LoVo (cell line): ENCODE results near the gene OR1L8.

Source experiments
- DNase-seq: peaks from one replicate; pipeline ENCODE4 v3.0.0-alpha.2; 2016; ENCODE audit warnings: low spot score

Gene OR1L8

GRCh38 chr9:122518226-122518625, 65.0 kb downstream of the OR1L8 start:
- no peak for DNase-seq
